H1 (cell line): ENCODE data around the gene SEC16A.

Experiments used
- BRCA1 ChIP-seq: IDR thresholded peaks from 2 replicates; pipeline ENCODE4 v1.6.1; 2012; ENCODE audit warnings: low read depth, low read length, improper control_type of control experiment
- CREB1 ChIP-seq: IDR thresholded peaks from 2 replicates; pipeline ENCODE4 v1.6.1; 2012; ENCODE audit warnings: inconsistent platforms
- EZH2 ChIP-seq: fragments of 200-600 bp; sonication (generic); IDR thresholded peaks from 2 replicates; pipeline ENCODE4 v1.7.1; 2012; ENCODE audit warnings: low read depth, mild to moderate bottlenecking, moderate library complexity, low read length, inconsistent platforms; ENCODE audit not compliant: severe bottlenecking
- FOSL1 ChIP-seq: IDR thresholded peaks from 2 replicates; pipeline ENCODE4 v1.6.1; 2011; ENCODE audit warnings: mild to moderate bottlenecking, low read depth, low read length, moderate library complexity; ENCODE audit not compliant: insufficient read depth
- KDM1A ChIP-seq: fragments of 200-600, 300-600 bp; sonication (generic); IDR thresholded peaks from 2 replicates; pipeline ENCODE4 v1.7.1; 2016; ENCODE audit warnings: mild to moderate bottlenecking, low read length, borderline replicate concordance
- NANOG ChIP-seq: IDR thresholded peaks from 2 replicates; pipeline ENCODE4 v1.6.1; 2011; ENCODE audit warnings: low read length, low read depth, mild to moderate bottlenecking, inconsistent platforms; ENCODE audit not compliant: insufficient read depth, poor library complexity, severe bottlenecking
- POLR2A ChIP-seq, 2 experiments: IDR thresholded peaks; 1 replicate in 1 of 2; 2 replicates in 1 of 2; pipeline ENCODE4 v1.6.1; 2011; ENCODE audit warnings: low read depth in 2 of 2, low read length in 2 of 2, mild to moderate bottlenecking in 2 of 2; ENCODE audit errors: control extremely low read depth in 1 of 2
- POLR2AphosphoS5 ChIP-seq: IDR thresholded peaks from 2 replicates; pipeline ENCODE4 v1.6.1; 2011; ENCODE audit warnings: low read depth, low read length
- RAD21 ChIP-seq, 2 experiments: IDR thresholded peaks in 1 of 2; conservative IDR thresholded peaks in 1 of 2; 2 replicates each; pipeline ENCODE4 v1.6.1; 2011; ENCODE audit warnings: low read depth in 2 of 2, low read length in 2 of 2, improper control_type of control experiment in 1 of 2, inconsistent platforms in 1 of 2, mild to moderate bottlenecking in 1 of 2, moderate library complexity in 1 of 2
- TEAD4 ChIP-seq: IDR thresholded peaks from 2 replicates; pipeline ENCODE4 v1.6.1; 2012; ENCODE audit warnings: low read depth, low read length, inconsistent platforms, mixed read lengths
- TF ChIP-seq, protein P1 (sequence below), 3 experiments: IDR thresholded peaks; 1 replicate in 2 of 3; 2 replicates in 1 of 3; pipeline versions ENCODE4 v1.5.1 to v1.6.1; 2011; ENCODE audit warnings: low read length in 3 of 3, mild to moderate bottlenecking in 3 of 3, inconsistent platforms in 2 of 3, low read depth in 1 of 3, moderate library complexity in 1 of 3; ENCODE audit not compliant: insufficient read depth in 1 of 3; ENCODE audit errors: control extremely low read depth in 1 of 3
- TF ChIP-seq, protein P2 (sequence below): IDR thresholded peaks from 2 replicates; pipeline ENCODE4 v1.6.1; 2011; ENCODE audit warnings: low read length, improper control_type of control experiment
- TF ChIP-seq, protein P3 (sequence below): IDR thresholded peaks from 2 replicates; pipeline ENCODE4 v1.6.1; 2012; ENCODE audit warnings: inconsistent platforms

DNA sequence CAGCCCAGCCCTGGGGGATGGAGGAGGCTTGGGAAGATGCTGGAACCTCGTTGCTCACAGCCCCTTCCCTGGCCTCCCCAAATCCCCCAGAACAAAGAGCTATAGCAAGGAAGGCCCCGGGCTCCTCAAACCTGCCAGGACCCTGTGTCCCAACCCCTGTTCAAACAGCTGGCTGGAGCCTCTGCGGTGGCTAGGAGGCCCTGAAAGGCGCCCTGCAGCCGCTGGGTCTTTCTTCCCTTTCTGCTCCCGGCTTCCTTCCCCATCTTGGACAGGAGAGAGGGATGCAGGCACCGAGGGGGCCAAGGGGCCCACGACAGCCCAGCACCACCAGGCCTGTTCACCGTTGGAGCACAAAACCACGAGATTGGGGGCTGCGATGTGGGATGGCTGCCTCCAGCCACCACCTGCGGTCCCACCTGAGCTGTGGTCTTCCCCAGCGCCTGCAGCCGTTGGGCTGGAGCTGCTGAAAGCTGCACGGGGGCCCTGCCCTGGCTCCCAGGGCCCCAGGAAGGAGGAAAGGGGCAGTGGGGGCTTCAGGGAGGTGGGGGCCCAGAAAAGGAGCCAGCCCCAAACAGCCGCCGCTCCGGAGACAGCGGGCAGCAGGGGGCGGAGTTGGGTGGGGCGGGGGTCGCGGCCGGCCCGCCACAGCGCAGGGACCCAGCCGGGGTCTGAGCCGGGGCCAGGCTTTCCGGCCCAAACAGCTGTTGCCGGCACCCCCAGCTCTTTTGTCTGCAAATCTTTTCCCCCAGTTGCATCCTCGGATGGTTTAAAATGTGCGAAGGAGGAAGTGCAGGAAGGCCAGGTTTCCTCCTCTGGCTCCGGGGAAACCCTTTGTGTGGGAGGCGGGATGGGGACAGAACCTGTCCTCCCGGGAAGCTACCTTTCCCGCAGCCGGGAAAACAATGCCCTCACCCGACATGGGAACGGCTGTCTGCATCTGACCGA lies 46.9 kb upstream of the SEC16A start:
- TF ChIP-seq, protein P1, sequence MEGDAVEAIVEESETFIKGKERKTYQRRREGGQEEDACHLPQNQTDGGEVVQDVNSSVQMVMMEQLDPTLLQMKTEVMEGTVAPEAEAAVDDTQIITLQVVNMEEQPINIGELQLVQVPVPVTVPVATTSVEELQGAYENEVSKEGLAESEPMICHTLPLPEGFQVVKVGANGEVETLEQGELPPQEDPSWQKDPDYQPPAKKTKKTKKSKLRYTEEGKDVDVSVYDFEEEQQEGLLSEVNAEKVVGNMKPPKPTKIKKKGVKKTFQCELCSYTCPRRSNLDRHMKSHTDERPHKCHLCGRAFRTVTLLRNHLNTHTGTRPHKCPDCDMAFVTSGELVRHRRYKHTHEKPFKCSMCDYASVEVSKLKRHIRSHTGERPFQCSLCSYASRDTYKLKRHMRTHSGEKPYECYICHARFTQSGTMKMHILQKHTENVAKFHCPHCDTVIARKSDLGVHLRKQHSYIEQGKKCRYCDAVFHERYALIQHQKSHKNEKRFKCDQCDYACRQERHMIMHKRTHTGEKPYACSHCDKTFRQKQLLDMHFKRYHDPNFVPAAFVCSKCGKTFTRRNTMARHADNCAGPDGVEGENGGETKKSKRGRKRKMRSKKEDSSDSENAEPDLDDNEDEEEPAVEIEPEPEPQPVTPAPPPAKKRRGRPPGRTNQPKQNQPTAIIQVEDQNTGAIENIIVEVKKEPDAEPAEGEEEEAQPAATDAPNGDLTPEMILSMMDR (IDR thresholded peaks at IDR 0.05; ENCODE audit: control extremely low read depth in 1 of 3, insufficient read depth in 1 of 3, low read depth in 1 of 3, low read length in 3 of 3): no peak
- TF ChIP-seq, protein P2, sequence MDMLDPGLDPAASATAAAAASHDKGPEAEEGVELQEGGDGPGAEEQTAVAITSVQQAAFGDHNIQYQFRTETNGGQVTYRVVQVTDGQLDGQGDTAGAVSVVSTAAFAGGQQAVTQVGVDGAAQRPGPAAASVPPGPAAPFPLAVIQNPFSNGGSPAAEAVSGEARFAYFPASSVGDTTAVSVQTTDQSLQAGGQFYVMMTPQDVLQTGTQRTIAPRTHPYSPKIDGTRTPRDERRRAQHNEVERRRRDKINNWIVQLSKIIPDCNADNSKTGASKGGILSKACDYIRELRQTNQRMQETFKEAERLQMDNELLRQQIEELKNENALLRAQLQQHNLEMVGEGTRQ: no peak
- TF ChIP-seq NANOG: no peak
- TF ChIP-seq, protein P3, sequence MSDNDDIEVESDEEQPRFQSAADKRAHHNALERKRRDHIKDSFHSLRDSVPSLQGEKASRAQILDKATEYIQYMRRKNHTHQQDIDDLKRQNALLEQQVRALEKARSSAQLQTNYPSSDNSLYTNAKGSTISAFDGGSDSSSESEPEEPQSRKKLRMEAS: no peak
- TF ChIP-seq EZH2: no peak
- TF ChIP-seq KDM1A: no peak
- no peak for TF ChIP-seq POLR2AphosphoS5
- TF ChIP-seq POLR2A (IDR thresholded peaks at IDR 0.05; ENCODE audit: control extremely low read depth in 1 of 2, low read depth in 2 of 2, low read length in 2 of 2): no peak
- no peak; a peak in 1 of 4 replicates for TF ChIP-seq RAD21 (IDR thresholded peaks at IDR 0.05 in 1 of 2, conservative IDR thresholded peaks at IDR 0.05 in 1 of 2; ENCODE audit: low read depth in 2 of 2, low read length in 2 of 2)
- TF ChIP-seq BRCA1: no peak
- no peak for TF ChIP-seq TEAD4
- no peak for TF ChIP-seq FOSL1
- no peak for TF ChIP-seq CREB1
